GM21381 (cell line): Measurements from ENCODE around the gene CREG2.

Experiments
- ATAC-seq: cut with Tn5 transposase; IDR thresholded peaks from one replicate; pipeline ENCODE4 v1.9.1; 2021; ENCODE audit warnings: mild to moderate bottlenecking, moderate library complexity; ENCODE audit not compliant: unreplicated experiment

Gene CREG2

DNA sequence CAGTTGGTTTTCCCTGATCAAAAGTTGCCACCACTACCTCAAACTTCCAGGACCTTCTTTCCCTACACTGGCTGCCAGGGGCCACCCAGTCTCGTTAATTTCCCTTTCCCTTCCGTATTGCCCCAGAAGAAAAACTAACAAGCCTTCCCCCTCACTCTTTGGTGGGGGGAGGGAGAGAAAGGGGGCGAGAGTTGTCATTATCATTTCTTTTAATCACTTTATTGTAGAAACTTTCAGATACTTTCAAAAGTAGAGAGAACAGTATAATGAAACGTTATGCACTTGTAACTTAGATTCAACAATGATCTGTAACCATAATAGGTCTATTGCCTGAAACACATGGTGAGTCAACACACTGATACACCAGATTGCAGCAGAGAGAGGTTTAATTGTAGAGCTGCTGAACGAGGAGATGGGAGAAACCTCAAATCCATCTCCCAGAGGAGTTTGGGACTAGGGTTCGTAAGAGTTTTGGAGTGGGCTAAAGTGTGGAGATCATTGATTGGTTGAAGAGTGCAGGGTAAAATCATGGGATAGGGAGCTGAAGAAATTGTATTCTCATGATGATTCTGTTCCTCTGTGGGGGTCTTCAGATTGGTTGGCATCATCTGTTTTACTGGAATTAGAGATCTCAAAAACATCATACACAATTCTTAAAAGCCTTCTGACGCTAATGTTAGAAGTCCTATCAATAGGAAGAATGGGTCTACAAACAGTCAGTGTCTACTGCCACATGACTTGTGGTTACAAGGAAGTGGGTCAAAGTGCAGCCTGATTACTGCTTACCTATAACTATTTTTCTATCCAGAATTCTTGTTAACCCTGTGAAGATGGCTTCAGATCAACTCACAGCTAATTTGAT, 76.2 kb downstream of the CREG2 start:
- ATAC-seq = no peak

DNA sequence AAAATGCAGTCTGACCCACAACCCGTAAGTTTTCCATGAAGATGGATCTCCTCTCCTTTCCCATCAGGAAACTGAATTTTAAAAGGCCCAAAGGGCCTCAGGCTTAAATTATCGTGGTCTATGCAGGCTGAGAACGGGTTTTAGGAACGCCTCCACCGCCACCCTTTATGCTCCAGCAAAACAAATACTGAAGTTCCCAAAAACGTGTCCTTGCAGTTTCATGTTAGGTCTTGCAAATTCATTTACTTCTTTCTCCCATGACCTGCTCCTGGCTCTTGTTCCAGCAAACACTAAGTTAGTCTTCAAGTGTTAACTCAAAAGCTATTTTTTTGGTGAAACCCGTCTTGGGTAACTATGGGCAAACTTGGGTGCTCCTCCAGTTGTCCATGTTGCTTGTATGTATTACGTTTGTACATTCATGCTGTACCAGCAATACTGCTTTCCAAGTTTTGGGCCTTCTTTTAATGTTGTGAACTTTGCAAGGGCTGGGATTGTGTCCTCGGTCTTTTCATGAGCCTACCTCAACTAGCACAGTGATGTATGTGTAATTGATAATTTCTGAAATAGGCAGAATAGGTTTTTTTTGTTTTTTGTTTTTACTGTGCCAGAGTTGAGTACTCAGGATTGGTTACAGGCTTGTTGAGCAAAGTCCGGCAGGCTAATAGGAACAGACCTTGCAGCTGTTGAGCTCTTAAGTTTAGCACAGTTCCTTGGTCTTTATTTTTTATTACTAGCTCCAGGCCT, 77.0 kb downstream of the CREG2 start:
- ATAC-seq = no peak

DNA sequence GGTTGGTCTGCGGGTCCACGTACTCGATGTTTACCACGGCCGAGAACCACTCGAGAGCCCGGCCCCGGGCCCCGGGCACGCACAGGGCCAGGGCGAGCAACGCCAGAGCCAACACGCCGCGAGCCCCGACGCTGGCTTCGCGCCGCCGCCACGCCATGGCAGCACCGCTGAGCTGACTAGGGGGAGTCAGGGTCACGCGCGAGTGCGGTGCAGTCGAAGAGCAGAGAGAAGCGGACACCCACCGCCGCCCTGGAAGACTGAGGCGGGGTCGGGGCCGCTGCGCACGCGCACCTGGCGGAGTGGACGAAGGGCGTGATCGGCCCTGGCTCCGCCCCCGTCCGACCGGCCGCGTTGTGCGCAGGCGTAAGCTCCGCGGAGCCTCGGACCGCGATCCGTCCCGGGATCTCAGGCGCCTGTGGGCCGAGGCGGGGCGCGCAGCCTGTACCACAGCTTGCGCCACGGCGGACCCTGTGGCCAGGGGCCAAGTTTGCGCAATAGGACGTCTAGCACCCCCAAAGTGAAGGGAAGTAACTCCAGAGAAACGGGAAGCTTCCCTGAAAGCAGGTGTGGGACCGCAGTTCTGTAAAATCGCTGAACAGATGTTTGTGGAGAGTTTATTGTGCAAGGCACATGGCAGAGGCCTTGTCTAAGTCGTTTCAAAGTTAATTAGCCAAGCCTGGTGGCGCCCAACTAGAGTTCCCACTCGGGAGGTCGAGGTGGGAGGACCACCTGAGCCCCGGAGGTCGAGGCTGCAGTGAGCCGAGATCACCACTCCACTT, 78.7 kb downstream of the CREG2 start, which contains the start of gene RNF149:
TSS of gene RNF149 (minus strand) at position 270 of the 779 bp plus-strand sequence. CDS start at position 157, 113 bp downstream.
- ATAC-seq = peak; percentile 61

DNA sequence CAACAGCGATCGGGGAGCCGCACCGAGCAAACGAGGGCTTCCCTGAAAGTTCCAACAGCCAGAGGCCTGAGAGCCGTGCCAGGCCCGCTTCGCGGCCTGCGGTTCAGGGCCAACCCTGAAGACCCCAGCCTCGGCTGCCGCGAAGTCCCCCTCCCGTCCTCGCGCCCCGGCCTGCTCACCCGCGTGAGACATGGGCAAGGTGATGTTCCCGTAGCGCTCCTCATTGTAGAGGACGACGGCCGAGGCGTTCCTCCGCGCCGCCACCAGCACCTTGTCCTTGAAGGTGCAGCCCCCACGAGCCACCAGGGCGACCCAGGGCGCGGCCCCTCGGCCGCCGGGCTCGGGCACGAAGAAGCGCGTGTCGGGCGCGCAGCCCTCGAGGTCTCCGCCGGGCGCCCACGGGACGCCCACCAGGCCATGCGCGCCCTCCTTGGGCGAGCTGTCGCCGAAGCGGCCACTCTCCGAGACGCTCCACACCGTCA, 79.3 kb downstream of the CREG2 start:
- peak; percentile 19 for ATAC-seq

DNA sequence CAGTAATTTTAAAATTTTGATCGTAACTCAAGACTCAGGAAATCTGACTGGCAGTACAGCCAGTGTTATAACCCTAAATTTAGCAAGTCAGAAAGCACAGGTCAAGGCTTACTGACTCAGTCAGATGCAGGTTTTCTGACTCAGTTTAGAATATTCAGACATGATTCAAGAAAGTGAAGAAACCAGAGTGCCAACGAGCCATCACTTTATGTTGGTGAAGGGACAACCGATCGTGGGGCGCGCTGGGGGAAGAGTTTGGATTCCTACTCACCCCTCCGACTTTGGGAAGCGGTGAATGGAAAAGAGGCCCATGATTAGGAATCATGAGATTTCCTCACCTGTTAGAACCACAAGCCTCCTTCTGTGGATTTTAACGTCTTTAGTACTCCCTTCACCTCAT, 79.8 kb downstream of the CREG2 start:
- no peak for ATAC-seq

DNA sequence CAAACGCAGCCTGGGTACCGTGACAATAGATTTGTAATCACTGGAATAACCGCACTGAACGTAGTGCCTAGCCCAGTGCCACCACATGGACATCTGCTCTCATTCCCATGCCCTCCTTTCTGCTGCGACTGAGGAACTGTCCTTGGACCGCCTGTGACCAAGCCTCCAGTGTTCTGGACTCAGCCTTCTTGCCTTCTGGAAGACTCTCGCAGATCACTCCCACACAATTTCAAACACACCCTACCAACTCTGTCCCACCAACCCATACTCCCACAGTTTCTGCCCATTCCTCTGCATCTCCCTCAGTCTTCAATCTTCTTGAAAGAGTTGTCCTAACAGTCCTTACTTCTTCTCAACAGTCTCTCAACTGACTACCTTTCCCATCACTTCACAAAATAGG, 80.9 kb downstream of the CREG2 start:
- peak; percentile 1 for ATAC-seq

DNA sequence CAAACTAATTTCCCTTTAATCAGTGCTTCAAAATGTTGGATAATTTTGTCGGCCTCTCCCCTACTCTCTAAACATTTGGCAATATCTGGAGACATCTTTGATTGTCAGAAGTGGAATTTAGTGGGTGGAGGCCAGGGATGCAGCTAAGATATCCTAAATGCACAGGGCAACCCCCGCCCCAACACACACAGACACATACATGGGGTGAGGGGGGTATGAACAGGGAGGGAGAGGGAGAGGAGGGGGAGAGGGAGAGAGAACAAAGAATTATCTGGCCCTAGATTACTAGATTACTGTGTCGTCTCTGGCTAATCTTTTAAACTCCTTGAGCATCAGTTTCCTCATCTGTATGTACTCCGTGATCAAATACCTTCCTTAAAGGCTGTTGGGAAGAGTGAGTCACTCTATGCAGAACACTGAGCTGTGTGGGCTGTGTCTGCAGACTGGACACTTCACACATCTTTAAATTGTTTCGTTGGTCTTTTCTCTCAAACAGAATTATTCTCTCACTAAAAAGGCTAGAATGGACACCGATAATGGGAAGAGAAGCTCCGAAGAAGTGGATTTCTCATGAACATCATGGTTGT, 81.7 kb downstream of the CREG2 start:
- no peak for ATAC-seq

DNA sequence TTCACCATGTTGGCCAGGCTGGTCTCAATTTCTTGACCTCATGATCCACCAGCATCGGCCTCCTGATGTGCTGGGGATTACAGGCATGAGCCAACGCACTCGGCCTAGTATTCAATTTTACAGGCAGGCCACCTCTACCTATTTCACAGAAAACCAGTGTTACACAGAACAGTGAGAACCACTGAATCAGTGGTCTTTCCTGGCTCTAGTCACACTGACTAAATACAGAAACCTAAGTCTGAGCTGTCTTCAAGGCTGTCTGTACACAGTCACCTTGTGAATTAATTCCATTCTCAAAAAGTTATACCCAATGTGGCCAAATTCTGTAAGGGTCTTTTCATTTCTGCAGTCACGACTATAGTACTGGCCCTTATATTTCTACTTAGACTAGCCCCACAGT, 82.3 kb downstream of the CREG2 start:
- no peak for ATAC-seq

DNA sequence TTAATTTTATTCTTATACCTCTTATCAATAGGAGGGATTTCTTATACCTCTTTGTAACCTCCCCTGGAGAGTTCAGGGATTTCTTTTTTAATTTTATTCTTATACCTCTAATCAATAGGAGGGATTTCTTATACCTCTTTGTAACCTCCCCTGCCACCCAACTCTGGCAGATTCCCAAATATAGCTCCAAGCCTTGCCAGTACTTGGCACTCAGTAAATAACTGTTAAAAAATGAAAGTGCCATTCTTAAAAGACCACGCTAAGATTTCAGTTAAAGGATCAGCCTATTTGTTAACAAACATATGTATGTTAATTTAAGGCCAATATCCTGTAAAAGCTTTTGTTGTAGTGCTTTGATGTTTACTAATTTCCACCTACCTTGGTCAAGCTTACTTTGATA, 83.6 kb downstream of the CREG2 start:
- no peak for ATAC-seq

DNA sequence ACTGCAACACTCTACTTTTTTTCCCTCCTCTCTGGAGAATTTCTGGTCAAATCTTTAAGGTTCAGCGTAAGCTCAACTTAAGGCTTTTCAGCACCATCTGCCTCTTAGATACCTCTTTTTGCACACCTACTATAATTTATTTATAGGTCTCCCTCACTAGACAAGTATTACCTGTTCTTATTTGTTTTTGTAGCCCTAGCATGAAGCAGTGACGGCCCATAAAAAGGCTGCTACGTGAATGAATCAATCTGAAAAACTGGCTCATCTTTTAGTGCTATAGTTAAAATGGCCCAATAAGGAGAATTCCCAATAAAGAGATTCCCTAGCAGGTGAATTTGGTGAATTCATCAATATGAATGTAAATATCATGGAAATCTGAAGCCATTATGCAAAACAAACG, 85.3 kb downstream of the CREG2 start:
- no peak for ATAC-seq

DNA sequence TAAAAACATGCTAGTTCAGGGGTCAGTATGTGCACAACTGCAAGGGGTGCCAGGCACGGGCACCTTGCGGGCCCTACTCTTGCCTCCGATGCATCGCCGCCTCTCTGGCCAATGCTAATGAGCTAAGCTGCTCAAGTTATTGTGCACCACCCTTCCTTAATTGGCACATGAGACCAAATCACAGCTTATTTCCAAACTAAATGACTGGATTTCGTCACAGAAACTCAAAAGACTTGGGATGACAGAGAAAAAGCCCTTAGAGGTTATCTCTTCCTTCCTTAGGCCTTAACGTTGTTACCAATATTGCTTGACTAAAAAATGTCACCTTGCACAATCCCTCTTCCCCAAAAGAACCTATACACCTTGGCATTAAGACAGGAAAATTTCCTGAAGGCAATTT, 86.5 kb downstream of the CREG2 start:
- no peak for ATAC-seq

DNA sequence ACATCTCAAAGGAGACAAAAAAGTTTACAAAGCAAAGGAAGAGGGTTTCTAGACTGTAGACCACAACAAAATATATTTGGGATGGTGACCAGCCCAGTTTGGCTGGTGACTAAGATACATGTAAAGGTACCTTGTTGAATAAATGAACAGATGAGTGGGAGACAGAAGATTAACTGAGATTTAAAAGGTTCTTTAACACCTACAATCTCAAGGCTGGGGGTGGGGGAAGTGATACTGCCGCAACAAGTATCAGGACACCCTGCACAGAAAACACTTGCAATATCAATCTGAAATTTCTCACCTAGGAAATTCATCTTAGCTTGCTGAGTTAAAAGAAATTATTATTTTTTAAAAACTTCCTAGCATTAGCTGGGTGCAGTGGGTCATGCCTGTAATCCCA, 87.1 kb downstream of the CREG2 start:
- no peak for ATAC-seq

DNA sequence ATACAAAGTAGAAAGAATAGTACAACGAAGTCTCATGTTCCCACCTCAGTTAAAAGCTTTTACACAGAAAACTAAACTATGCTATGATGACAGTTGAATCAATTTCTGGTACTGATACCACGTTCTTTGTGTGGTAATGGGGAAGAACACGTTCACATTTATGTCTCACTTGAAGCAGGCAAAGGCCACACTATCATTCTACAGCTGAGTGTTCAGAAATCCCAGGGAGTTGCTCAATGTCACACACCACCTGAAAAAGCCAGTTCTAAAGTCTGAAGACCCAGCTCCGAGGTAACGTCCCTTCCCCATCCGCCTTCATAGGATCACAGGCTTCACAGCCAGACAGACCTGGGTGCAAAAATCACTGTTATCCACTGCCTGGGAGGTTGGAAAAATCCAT, 87.7 kb downstream of the CREG2 start:
- ATAC-seq = no peak

DNA sequence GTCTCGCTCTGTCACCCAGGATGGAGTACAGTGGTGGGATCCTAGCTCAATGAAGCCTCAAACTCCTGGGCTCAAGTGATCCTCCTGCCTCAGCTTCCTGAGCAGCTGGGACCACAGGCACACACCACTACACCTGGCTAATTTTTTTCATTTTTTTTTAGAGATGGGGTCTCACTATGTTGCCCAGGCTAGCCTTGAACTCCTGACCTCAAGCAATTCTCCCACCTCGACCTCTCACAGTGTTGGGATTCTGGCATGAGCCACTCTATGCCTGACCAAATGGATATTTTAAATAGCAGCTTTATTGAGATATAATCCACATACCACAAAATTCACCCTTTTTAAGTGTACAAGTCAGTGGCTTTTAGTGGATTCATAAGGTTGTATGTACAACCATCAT, 89.9 kb downstream of the CREG2 start:
- no peak for ATAC-seq

DNA sequence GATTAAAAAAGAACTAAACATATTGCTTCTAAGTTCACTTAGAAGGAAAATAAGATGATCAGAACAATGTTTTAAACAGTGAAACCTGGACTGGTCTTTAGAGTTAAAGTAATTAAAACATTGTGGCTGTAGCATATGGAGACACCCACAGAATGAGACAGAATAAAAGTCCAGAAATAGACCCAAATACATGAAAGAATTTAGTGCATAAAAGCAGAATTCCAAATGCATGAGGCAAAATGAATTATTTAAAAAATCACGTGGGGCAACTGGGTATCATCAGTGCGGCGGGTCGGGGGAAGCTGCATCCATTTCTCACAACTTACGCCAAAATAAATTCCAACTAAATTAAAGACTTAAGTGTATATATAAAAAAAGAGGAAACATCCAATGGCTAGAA, 90.9 kb downstream of the CREG2 start:
- ATAC-seq = no peak

DNA sequence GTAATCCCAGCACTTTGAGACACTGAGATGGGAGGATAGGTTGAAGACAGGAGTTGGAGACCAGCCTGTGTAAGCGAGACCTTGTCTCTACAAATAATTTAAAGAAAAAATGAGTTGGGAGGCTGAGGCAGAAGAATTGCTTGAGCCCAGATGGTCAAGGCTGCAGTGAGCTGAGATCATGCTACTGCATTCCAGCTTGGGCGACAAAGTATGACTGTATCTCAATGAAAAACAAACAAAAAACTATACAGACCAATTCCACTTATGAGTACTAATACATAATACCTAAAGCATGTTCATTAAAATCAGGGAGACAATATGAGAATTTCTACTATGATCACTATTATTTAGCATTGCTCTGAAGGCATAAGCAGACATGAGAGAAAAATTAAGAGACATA, 91.4 kb downstream of the CREG2 start:
- no peak for ATAC-seq
